GM10266 (cell line): ENCODE results near the gene PITPNB.

Experiments
- DNase-seq: peaks from one replicate; pipeline ENCODE4 v3.0.0; 2012; ENCODE audit errors: extremely low spot score
- CTCF ChIP-seq: IDR thresholded peaks from 2 replicates; pipeline ENCODE4 v1.5.1; 2012; ENCODE audit warnings: mild to moderate bottlenecking, low read depth; ENCODE audit not compliant: control insufficient read depth, insufficient read depth; ENCODE audit errors: missing control alignments

PITPNB gene

GRCh38 chr22:27846910-27847309 is 72.1 kb downstream of the PITPNB start:
- no peak for TF ChIP-seq CTCF
- DNase-seq, result no peak

DNA sequence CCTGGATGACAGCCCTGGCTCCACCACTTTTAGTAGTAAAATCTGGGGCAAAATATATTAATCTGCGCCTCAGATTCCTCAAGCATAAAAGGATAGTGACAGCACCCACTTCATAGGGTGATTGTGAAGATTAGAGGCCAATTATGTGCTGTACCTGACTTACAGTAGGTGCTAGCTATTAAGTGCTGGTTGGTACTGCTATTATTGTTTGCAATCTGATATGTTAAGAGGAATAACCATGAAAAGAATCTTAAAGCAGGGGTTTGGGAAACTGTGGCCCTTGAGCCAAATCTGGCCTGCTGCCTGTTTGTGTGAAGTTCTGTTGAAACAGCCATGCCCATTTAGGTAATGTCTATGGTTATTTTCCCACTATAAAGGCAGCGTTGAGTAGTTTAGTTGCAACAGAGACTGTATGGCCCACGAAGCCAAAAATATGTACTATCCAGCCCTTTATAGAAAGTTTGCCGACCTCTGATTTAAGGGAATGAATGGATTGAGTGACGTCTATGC is 72.8 kb downstream of the PITPNB start:
- no peak for DNase-seq
- no peak for TF ChIP-seq CTCF

DNA sequence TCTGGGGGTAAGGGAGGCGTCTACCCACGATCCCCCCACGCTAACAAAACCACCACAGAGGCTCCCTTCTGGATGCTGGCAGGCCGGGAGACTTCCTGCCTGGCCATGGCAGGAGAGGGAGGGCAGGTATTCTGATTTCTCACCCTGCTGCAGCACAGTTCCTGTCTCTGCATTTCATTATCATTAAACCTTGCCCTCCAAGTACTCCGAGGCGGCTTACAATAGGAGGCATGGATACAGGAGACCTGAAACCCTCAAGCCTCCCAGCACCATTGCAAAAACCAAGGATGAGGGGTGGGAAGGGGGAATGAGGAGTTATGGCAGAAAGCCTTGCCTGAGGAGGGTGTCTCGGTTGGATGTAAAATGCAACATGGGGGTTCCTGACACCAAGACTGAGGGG is 73.4 kb downstream of the PITPNB start:
- DNase-seq, result no peak
- TF ChIP-seq CTCF, result no peak

DNA sequence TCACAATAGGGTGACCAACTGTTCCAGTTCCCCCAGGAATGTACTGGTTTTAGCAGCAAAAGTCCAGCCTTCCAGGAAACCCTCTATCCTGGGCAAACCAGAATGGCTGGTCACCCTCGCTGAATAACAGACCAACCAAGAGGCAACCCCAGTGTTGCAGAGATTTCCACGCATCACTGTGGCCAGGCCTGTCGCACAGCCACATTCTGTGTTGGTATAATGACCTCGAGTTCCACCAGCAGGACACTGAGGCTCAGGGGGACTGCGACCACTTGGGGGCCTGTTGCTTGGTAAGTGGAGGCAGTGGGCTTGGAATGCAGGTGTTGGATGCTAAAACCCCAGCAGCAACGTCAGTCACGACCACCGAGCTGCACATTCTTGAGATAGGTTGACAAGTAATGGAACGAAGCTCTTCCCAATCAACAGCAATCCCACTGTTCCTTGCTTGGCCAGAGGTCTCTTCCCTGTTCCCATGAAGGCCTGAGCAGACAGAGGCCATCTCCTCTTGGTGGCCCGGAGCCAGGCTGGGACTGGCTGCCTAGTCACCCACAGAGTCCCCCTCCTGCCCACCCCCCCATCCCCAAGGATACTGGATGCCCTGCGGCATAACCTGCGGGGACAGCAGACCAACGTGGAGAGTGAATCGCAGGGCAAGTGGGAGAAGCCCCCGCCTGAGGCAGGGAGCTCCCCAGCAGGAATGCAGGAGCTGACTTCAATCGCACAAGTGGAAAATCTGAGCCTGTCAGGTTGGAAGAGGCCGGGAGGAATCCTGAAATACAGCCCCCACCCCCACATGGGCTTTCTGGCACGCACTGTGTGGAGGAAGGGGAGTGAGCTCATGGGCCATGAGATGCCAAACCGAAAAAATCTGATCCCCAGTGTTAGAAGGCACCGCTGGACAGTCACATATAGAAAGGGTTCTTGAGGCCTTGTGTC is 74.1 kb downstream of the PITPNB start:
- TF ChIP-seq CTCF, result no peak

GRCh38 chr22:27844256-27844655 is 74.8 kb downstream of the PITPNB start:
- no peak for TF ChIP-seq CTCF
- no peak for DNase-seq

More for the DNA sequence above, 74.1 kb downstream of the PITPNB start:
- DNase-seq, result no peak

- TF ChIP-seq CTCF, result no peak
Measured at GRCh38 chr22:27843441-27843840, 75.6 kb downstream of the PITPNB start.

More at GRCh38 chr22:27843441-27843840, 75.6 kb downstream of the PITPNB start:
- no peak for DNase-seq
